Fibroblast of mammary gland (primary cell): ENCODE results near the gene DDO.

Experiments
- DNase-seq: peaks from one replicate; pipeline ENCODE4 v3.0.0-alpha.2; 2010; ENCODE audit warnings: low read depth
- H3K4me3 ChIP-seq: 2 replicates; pipeline ENCODE4 v1.5.1; 2011; ENCODE audit warnings: low read depth, mild to moderate bottlenecking, low read length, moderate library complexity; ENCODE audit not compliant: control insufficient read depth
- CTCF ChIP-seq: conservative IDR thresholded peaks from 2 replicates; pipeline ENCODE4 v1.5.1; 2011; ENCODE audit warnings: low read depth, low read length, inconsistent platforms; ENCODE audit not compliant: control insufficient read depth, insufficient read depth

DDO gene

GRCh38 chr6:110345025-110345424, 70.3 kb downstream of the DDO start:
- no peak overlapping the region for H3K4me3 ChIP-seq
- no peak for TF ChIP-seq CTCF
- no peak for DNase-seq

- TF ChIP-seq CTCF = no peak
- H3K4me3 ChIP-seq = no peak overlapping the region
- no peak for DNase-seq
Measured at GRCh38 chr6:110342759-110343158, 72.6 kb downstream of the DDO start.
